ENCODE data around the gene ATP11A.
"Not testable (repeated sequence)": the region's sequence is repeated elsewhere in the genome, so short reads cannot be mapped to it uniquely, and the experiment has no call there.

The ATP11A gene

GRCh38 chr13:112826565-112826964, 136.7 kb downstream of the ATP11A start:
- no peak for DNase-seq

DNA sequence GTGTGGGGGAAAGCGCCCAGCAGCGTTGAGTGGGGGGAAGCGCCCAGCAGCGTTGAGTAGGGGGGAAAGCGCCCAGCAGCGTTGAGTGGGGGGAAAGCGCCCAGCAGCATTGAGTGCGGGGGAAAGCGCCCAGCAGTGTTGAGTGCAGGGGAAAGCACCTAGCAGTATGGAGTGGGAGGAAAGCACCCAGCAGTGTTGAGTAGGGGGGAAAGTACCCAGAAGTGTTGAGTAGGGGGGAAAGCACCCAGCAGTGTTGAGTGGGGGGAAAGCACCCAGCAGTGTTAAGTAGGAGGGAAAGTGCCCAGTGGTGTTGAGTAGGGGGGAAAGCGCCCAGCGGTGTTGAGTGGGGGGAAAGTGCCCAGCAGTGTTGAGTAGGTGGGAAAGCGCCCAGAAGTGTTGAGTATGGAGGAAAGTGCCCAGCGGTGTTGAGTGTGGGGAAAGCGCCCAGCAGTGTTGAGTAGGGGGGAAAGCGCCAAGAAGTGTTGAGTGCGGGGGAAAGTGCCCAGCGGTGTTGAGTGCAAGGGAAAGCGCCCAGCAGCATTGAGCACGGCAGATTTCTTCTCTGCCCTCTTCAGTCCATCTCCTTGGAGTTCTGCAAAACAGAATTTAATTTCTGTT, 138.4 kb downstream of the ATP11A start:
- no peak for DNase-seq

DNA sequence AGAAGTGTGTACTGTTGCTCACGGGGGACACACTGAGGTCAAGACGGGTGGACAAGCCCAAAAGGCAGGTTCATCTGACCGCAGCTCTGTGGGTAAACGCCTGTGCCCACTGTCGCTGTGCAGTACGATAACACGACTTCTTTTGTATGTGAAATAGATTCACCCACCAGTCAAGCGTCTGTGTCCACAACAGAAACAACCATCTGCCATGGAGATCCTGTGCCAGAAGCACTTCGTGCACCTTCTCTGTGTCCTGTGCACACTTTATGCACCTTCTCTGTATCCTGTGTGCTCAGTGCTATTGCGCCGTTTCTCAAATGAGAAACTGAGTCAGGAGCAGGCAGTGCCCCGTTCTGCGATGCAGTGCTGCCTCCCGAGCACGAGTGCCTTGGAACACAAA, 138.9 kb downstream of the ATP11A start:
- DNase-seq, result no peak

- no peak for DNase-seq
Observed at GRCh38 chr13:112831196-112831595, 141.4 kb downstream of the ATP11A start.

- no peak for DNase-seq
Observed at GRCh38 chr13:112831801-112832200, 142.0 kb downstream of the ATP11A start.

DNA sequence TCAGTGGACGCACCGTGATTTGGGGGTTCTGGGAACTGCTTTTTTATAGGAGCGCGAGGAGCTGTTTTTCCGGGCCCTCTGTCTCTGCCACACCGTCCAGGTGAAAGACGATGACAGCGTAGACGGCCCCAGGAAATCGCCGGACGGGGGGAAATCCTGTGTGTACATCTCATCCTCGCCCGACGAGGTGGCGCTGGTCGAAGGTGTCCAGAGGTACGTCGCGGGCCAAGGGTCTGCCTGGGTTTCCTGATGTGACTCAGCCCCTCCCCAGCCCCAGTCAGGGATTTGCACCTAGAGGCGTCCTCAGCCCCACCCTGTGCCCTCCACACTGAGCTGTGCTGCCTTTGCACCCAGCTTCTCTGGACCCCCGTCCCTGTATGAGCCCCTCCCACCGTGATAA, 143.0 kb downstream of the ATP11A start:
- DNase-seq, result no peak

- no peak for DNase-seq
Observed at GRCh38 chr13:112833551-112834257, 143.9 kb downstream of the ATP11A start.

DNA sequence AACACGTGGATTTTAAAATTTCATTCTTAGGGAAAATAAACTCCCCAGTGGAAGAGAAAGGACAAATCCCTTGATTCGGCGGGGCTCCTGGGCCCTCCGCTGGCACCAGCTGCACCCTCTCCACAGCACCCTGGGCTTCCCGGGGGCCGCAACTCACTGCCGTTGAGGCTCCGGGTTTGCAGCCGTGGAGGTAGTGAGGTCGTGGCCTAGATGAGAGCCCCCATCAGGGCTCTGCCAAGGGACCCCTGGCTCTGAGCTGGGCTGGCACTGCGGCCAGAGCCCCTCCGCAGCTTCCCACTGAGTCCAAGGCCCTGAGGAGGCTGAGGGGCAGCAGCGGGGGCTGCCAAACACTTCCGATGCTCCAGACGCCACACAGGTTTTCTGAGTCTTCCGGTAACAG, 145.5 kb downstream of the ATP11A start:
- DNase-seq, result no peak

DNA sequence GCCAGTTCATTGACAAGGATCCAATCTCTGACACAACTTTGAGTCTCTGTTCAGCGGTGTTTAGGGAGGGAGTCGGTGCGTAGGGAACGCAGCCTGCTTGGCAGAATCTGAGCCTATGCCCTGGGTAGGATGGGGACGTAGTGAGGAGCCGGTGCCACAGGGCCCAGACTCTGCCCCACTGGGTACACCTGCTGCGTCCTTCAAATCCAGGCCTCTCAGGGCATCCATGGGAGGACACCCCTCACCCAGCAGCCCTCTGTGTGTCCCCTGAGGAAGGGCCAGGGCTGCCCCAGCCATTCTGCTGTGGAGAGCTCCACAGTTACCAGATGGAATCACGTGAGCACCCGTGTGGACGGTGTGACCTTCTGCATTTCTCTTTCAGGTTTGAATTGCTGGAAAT, 146.0 kb downstream of the ATP11A start:
- DNase-seq, result no peak

DNA sequence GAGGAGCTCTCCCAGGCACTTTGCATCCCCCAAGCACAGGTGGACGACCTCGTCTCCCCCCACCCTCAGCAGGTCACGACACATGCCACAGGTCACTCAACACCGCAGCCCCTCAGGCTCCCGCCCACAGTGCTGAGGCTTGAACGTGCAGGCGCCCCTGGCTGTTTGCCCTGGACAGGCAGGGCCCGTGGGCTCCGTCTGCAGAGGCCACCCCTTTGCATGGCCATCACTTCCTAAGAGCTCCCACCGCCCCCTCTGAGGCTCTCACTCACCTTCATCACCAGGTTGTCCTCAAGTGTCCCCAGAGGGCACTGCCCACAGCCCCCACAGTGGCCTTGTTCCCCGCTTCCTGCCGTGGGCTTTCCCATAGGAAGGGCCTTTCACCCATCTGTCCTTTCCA, 147.1 kb downstream of the ATP11A start:
- DNase-seq, result no peak

DNA sequence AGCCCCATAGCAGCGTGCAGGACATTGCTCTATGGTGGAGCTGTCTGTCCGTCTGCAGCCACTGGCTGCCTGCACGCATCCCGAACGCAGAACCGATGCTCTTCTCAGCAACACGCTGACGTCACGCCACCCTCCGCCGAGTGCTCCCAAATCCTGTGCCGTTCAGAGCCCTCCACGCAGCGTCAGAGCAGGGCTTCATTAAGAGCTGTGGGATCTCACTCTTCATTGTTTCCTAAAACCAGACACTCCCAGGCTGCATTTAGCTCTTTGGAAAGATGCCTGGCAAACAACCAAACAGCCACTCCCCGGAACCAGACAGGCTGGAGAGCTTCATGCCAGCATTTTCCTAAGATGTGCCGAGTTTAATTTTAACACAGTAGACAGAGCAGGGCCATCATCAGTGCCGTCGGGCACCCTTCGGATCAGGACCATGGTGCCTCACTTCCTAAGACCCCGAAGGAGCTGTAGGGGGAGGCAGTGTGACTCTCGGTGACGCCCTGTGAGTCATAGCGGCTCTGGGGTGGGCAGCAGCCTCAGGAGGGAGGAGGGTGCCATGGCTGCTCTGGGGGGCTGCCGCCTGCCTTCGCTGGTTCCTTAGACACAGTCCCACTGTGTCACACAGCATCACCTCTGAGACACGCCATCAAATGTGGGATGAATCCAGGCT, 147.7 kb downstream of the ATP11A start:
- DNase-seq, result no peak

DNA sequence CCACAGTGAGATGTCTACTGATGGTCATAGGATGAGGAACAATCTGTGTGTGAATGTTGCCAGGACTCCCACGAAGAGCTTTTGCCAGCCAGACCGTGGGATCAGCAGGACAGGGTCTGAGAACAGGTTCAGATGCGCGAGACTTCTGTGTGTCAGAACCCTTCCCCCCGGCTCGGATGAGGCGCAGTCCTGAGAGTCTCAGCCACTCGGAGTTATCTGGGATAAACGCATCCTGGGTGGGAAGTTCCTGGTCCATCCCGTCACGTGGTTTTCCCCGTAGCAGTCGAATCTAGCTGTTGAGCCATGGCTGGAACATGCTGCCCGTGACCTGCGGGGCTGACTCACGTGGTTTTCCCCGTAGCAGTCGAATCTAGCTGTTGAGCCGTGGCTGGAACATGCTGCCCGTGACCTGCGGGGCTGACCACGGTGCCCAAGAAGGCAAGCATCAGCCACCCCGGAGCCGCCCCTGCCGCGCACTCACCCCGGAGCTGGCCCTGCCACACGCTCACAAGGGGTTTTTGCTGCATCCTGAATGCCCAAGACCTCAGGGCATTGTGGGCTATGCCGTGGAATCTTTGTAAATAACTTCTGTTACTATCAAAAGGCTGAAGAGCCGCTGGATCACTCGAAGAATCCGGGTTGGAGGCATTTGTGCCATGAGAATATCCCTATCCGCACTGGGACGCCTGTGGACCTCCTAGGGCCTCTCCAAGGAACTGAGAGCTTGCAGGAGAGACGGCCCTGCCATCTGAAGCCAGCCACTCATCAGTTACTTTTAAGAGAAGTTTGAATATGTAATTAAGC, 148.4 kb downstream of the ATP11A start:
- DNase-seq, result no peak

DNA sequence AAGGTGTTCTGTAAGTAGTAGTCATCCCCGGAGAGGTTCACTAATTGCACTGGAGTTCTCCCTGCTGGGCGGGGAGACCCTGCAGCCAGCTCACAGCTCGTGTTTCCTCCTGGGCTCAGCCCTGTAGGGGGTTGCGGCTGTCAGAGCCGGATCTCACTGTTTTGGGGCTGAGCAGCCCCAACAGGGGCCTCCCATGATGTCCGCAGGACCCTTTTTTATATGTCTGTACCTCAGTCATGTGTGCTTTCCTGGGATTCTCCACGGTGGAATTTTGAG, 148.9 kb downstream of the ATP11A start:
- DNase-seq, result no peak

- DNase-seq, result no peak
Observed at GRCh38 chr13:112839356-112840105, 149.7 kb downstream of the ATP11A start.

DNA sequence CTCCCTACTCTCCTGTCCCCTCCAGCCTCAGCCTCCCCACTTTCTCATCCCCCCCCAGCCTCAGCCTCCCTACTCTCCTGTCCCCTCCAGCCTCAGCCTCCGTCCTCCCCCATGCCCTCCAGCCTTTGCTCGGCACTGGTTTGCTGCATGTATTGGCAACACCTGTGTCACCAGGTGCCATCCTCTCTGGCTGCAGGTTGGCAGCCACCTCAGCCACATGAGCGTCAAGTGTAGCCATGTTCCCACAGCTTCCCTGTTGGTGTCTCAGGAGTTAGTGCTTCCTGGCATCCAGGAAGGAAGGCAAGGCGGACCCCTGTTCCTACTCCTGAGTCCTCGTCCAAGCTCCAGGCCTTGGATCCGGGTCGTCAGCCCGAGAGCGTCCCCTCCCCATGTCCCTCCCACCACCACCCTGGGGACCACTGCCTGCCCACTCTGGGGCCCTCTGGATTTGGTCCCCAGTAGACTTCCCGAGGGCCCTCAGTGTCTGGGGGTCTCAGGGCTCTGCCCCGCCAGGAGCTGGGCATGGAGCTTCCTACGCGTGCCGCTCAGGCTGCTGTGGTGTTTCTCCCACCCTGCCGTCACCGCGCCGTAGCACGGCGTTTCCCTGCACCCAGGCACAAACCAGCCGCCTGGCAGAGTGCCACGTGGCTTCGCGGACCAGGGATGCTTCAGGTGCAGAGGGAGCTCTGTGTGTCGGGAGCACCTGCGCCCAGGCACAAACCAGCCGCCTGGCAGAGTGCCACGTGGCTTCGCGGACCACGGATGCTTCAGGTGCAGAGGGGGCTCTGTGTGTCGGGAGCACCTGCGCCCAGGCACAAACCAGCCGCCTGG, 150.8 kb downstream of the ATP11A start:
- DNase-seq, result no peak

DNA sequence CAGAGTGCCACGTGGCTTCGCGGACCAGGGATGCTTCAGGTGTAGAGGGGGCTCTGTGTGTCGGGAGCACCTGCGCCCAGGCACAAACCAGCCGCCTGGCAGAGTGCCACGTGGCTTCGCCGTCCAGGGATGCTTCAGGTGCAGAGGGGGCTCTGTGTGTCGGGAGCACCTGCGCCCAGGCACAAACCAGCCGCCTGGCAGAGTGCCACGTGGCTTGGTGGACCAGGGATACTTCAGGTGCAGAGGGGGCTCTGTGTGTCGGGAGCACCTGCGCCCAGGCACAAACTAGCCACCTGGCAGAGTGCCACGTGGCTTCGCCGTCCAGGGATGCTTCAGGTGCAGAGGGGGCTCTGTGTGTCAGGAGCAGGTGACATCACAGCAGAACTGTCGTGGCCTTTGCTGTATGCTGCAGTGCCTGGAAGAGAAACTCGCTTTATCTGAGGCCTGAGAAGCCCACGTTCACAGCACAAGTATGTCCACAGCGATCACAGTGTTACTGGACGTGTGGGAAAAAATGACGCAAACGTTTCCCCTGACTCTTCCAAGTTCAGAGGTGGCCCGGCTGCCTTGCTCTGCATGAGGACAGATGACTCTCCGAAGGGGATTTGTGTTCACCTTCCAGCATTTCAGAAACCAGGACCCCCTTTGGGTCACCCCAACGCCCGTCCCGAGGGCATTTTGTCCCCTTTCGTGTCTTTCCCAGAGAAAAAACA, 151.6 kb downstream of the ATP11A start:
- DNase-seq, result not testable (repeated sequence)

DNA sequence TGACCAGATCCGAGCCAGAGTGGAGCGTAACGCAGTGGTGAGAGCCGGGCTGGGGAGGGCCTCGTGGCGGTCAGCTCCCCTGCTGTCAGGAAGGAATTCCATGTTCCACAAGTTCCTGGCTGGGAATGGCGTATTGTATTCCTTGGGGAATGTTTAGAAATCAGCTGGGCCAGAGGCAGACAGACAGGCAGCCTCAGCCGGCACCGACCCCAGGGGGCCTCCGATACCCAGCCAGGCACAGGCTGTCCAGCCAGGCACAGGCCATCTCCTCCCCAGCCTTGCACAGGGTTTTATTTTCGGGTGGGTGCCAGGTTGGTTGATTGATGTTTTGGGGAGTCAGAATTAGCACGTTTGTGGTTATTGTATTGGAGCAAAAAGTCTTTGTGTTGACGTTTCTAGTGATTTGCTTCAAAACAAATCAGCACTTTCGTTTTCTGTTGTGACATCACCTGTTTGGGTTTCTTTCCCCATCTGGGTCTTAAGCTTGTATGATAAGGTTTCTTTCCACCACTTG, 152.6 kb downstream of the ATP11A start:
- DNase-seq, result no peak

DNA sequence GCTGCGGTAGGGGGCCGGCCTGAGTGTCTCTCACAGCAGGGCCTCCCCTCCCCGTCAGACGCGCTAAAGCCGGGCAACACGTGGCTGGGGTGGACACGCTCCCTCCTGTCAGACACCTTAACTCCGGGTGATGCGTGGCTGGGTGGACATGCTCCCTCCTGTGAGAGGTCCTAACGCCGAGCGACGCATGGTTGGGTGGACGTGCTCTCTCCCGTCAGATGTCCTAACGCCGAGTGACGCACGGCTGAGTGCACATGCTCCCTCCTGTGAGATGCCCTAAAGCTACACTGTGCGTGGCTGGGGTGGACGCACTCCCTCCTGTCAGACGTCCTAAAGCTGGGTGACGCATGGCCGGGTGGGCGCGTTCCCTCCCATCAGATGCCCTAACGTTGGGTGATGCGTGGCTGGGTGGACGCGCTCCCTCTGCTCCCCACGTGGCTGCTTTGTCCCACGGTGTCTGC, 153.1 kb downstream of the ATP11A start:
- DNase-seq, result no peak

- DNase-seq, result no peak
Observed at GRCh38 chr13:112843392-112844111, 153.7 kb downstream of the ATP11A start.

DNA sequence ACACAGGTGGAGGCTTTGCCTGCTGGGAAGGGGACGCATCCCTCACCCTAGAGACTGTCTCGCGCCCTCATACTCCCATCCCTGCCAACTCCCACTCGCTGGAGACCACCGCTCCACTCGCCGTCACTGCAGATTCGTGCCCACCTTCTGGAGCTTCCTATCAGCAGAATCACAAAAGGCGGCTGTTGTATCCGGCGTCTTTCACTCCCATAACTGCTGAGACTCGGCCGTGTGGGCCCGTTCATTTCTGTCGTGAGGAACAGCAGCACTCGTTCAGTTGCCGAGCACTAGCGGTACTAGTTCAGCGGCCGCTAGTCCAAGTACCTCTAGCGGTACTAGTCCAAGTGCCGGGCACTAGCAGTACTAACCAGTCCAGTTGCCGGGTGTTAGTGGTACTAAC, 154.6 kb downstream of the ATP11A start:
- DNase-seq, result no peak
